Panc1 (cell line): ENCODE results near the gene GRM7. TPM values are rescaled to one million over a fixed set of nuclear protein-coding genes. Genes with fewer than 3 reads are reported as not detected.

ENCODE experiments used
- ATAC-seq: fragments of 200-7000 bp; cut with Tn5 transposase; 2 replicates; pipeline ENCODE4 v1.9.1; 2020; ENCODE audit warnings: mild to moderate bottlenecking, moderate library complexity
- BruUV-seq: library from RNA; stranded (reverse); fragments of 400-500 nt; replicated peaks from 2 replicates; lab custom pipeline; 2021; lab: Mats Ljungman, UMichigan
- CTCF ChIA-PET: fragments of 300-600 bp; sonication (Branson Sonifier 250); formaldehyde crosslinking; loops from one replicate; lab custom pipeline; 2022; ENCODE audit warnings: antibody characterized with exemption; lab: Charles Lee
- POLR2A ChIA-PET: fragments of 300-600 bp; sonication (Branson Sonifier 250); formaldehyde crosslinking; loops from one replicate; lab custom pipeline; 2022; ENCODE audit warnings: antibody characterized with exemption; lab: Charles Lee
- DNase-seq: peaks from one replicate; pipeline ENCODE4 v3.0.0-alpha.2; 2010; ENCODE audit warnings: low read depth, low spot score
- H3K27ac ChIP-seq: 2 replicates; pipeline ENCODE4 v1.5.1; 2011; ENCODE audit warnings: mild to moderate bottlenecking, low read length, inconsistent platforms
- H3K27me3 ChIP-seq: fragments of 200-500 bp; sonication (Bioruptor generic); 2 replicates; pipeline ENCODE4 v1.6.0; 2014; ENCODE audit warnings: low read length, inconsistent platforms; ENCODE audit not compliant: control insufficient read depth, insufficient read depth
- H3K36me3 ChIP-seq: fragments of 200-500 bp; sonication (Bioruptor generic); 2 replicates; pipeline ENCODE4 v1.5.1; 2014; ENCODE audit warnings: inconsistent platforms, mild to moderate bottlenecking, low read length, moderate library complexity; ENCODE audit not compliant: control insufficient read depth, insufficient read depth
- H3K4me1 ChIP-seq: 2 replicates; pipeline ENCODE4 v1.5.1; 2011; ENCODE audit warnings: inconsistent platforms, mild to moderate bottlenecking, low read length, moderate library complexity; ENCODE audit not compliant: control insufficient read depth, insufficient read depth
- H3K4me3 ChIP-seq, 2 experiments: 2 replicates each; pipeline ENCODE4 v1.5.1; 2011 to 2012; ENCODE audit warnings: low read depth in 2 of 2, low read length in 2 of 2, mild to moderate bottlenecking in 2 of 2, inconsistent platforms in 1 of 2, moderate library complexity in 1 of 2
- H3K9me3 ChIP-seq: fragments of 200-500 bp; sonication (Bioruptor generic); 2 replicates; pipeline ENCODE4 v1.5.1; 2014; ENCODE audit warnings: low read depth, mild to moderate bottlenecking, inconsistent platforms, low read length, moderate library complexity; ENCODE audit not compliant: control insufficient read depth, insufficient read depth
- POLR2AphosphoS5 ChIP-seq: IDR thresholded peaks from 2 replicates; pipeline ENCODE4 v1.6.1; 2012; ENCODE audit warnings: mild to moderate bottlenecking, low read depth, low read length, moderate library complexity
- SIN3A ChIP-seq: IDR thresholded peaks from 2 replicates; pipeline ENCODE4 v1.6.1; 2012; ENCODE audit warnings: low read depth, mild to moderate bottlenecking, low read length, moderate library complexity, borderline replicate concordance; ENCODE audit not compliant: insufficient read depth
- TCF7L2 ChIP-seq: IDR thresholded peaks from 2 replicates; pipeline ENCODE4 v1.6.1; 2011; ENCODE audit warnings: mild to moderate bottlenecking, low read depth, low read length, inconsistent platforms
- in situ Hi-C: cut with HindIII; loops from 2 replicates; pipeline ENCODE4 v1.10.0; 2016; ENCODE audit warnings: low sequenced_read_pairs, low pct_unique_long_range_greater_than_20kb
- intact Hi-C: fragments of 100-400 bp; cut with micrococcal nuclease; formaldehyde crosslinking; loops from one replicate; pipeline ENCODE4 v1.10.0; 2022; ENCODE audit not compliant: unreplicated experiment
- total RNA-seq: library from RNA; stranded (reverse); gene quantifications from one replicate; pipeline ENCODE4 v1.2.1, GENCODE V29; 2021; ENCODE audit not compliant: unreplicated experiment
- TF ChIP-seq, protein P1 (sequence below): fragments of 450-650 bp; IDR thresholded peaks from 2 replicates; pipeline ENCODE4 v1.5.1; 2017; ENCODE audit warnings: mild to moderate bottlenecking
- TF ChIP-seq, protein P2 (sequence below), 2 experiments: IDR thresholded peaks; 2 replicates each; pipeline ENCODE4 v1.6.1; 2011 to 2012; ENCODE audit warnings: low read depth in 2 of 2, control low read depth in 1 of 2, low read length in 1 of 2, mild to moderate bottlenecking in 1 of 2, moderate library complexity in 1 of 2; ENCODE audit not compliant: insufficient read depth in 1 of 2

The GRM7 gene
- total RNA-seq, 1 experiment from 2014 or later: not detected

DNA sequence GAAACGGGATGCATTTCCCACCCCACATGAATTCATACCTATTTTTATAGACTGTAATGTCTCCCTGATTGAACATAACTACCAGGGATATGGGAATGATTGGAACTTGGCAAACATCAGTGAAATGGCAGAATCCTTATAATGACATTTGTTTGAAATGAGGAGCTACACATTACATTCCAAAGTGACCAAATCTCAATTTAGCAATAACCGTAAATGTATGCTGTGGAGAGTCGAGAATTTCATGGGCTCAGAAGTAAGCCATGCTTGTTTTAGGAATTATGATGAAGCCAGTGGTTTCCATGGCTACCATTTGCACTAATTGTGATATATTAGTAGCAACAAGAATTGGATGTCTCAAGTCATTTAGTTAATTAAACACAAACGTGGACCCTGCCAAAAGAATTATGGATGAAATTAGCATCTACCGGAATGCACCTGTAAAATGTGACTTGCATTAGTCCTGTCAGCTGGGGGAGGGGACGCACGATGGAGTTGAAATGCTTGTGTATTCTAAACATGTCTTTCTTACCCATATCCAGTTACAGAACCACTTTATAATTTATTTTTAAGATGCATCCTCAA is 760.2 kb downstream of the GRM7 start:
- DNase-seq: no peak
- Histone ChIP-seq H3K9me3 (no peaks in the 10 kb centered on the region), H3K4me1 (no peaks in the 10 kb centered on the region), H3K27me3 (no peaks in the 10 kb centered on the region), H3K4me3 (no peak overlapping the region), H3K27ac (no peak overlapping the region), H3K36me3 (no peaks in the 10 kb centered on the region)
- no TSS peak for BruUV-seq
- POLR2A ChIA-PET: no interaction called here
- in situ Hi-C loops: no loop called here
- TF ChIP-seq, protein P1, sequence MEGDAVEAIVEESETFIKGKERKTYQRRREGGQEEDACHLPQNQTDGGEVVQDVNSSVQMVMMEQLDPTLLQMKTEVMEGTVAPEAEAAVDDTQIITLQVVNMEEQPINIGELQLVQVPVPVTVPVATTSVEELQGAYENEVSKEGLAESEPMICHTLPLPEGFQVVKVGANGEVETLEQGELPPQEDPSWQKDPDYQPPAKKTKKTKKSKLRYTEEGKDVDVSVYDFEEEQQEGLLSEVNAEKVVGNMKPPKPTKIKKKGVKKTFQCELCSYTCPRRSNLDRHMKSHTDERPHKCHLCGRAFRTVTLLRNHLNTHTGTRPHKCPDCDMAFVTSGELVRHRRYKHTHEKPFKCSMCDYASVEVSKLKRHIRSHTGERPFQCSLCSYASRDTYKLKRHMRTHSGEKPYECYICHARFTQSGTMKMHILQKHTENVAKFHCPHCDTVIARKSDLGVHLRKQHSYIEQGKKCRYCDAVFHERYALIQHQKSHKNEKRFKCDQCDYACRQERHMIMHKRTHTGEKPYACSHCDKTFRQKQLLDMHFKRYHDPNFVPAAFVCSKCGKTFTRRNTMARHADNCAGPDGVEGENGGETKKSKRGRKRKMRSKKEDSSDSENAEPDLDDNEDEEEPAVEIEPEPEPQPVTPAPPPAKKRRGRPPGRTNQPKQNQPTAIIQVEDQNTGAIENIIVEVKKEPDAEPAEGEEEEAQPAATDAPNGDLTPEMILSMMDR: no peak
- TF ChIP-seq, protein P2, sequence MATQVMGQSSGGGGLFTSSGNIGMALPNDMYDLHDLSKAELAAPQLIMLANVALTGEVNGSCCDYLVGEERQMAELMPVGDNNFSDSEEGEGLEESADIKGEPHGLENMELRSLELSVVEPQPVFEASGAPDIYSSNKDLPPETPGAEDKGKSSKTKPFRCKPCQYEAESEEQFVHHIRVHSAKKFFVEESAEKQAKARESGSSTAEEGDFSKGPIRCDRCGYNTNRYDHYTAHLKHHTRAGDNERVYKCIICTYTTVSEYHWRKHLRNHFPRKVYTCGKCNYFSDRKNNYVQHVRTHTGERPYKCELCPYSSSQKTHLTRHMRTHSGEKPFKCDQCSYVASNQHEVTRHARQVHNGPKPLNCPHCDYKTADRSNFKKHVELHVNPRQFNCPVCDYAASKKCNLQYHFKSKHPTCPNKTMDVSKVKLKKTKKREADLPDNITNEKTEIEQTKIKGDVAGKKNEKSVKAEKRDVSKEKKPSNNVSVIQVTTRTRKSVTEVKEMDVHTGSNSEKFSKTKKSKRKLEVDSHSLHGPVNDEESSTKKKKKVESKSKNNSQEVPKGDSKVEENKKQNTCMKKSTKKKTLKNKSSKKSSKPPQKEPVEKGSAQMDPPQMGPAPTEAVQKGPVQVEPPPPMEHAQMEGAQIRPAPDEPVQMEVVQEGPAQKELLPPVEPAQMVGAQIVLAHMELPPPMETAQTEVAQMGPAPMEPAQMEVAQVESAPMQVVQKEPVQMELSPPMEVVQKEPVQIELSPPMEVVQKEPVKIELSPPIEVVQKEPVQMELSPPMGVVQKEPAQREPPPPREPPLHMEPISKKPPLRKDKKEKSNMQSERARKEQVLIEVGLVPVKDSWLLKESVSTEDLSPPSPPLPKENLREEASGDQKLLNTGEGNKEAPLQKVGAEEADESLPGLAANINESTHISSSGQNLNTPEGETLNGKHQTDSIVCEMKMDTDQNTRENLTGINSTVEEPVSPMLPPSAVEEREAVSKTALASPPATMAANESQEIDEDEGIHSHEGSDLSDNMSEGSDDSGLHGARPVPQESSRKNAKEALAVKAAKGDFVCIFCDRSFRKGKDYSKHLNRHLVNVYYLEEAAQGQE (IDR thresholded peaks at IDR 0.05; ENCODE audit: insufficient read depth in 1 of 2, low read depth in 2 of 2, low read length in 1 of 2): no peak
- intact Hi-C loops: no loop called here
- no peak for ATAC-seq
- CTCF ChIA-PET: no interaction called here

DNA sequence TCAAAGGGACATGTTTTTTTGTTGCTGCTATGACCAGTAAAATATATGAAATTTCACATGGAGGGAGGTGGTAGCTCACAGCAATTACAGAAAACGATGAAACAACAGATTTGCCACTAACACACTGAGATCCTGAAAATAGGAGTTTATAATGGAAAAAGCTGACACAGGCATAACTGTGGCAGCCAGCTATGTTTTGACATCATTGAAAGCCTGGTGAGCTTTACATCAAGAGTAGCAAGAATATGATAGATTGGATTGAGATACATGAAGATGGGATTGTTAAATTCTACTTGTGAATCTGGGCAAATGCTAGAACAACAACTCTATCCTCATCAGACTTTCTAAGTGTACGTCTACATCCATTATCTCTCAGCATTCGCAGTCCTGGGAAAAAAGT is 760.7 kb downstream of the GRM7 start:
- Histone ChIP-seq H3K4me3 (no peak overlapping the region), H3K9me3 (no peaks in the 10 kb centered on the region), H3K27ac (no peak overlapping the region), H3K4me1 (no peaks in the 10 kb centered on the region), H3K27me3 (no peaks in the 10 kb centered on the region), H3K36me3 (no peaks in the 10 kb centered on the region)
- DNase-seq: no peak
- POLR2A ChIA-PET: no interaction called here
- in situ Hi-C loops: no loop called here
- intact Hi-C loops: no loop called here
- TF ChIP-seq TCF7L2: no peak
- TF ChIP-seq, protein P2 (IDR thresholded peaks at IDR 0.05; ENCODE audit: insufficient read depth in 1 of 2, low read depth in 2 of 2, low read length in 1 of 2): no peak
- TF ChIP-seq SIN3A: no peak
- TF ChIP-seq POLR2AphosphoS5: no peak
- TF ChIP-seq, protein P1: no peak
- no peak for ATAC-seq
- CTCF ChIA-PET: no interaction called here
- no TSS peak for BruUV-seq
